Measurements from ENCODE around the gene EBI3. TPM values are rescaled to one million over a fixed set of nuclear protein-coding genes. Genes with fewer than 3 reads are reported as not detected.

Gene EBI3
- total and polyA plus RNA-seq, 2 of the 8 experiments (the other 6 are each of a cell fraction or from before 2014, with no cell fraction given) = 0.99 to 8.4 TPM

- Histone ChIP-seq H3K14ac (ENCODE audit: insufficient read length) (no peak overlapping the region), H2BK12ac (ENCODE audit: low read depth, low read length) (no peak overlapping the region), H4K91ac (replicated peaks; ENCODE audit: insufficient read length, low read length) (no peak overlapping the region), H3K23ac (ENCODE audit: insufficient read length) (no peak overlapping the region), H2BK15ac (ENCODE audit: low read length) (no peak overlapping the region), H2BK20ac (ENCODE audit: low read length) (no peak overlapping the region), H3K4me2 (ENCODE audit: insufficient read depth in 1 of 2, low read depth in 2 of 2, low read length in 2 of 2) (no peak overlapping the region), H3K79me2 (ENCODE audit: control insufficient read depth in 1 of 2, insufficient read depth in 2 of 2, low read length in 2 of 2) (no peaks in the 10 kb centered on the region), H4K8ac (ENCODE audit: extremely low read depth, insufficient read depth, low read length) (0 out of 2 replicates have a peak overlapping the region, but pooled peaks have one; percentile 31), H2BK120ac (replicated peaks; ENCODE audit: low read depth, low read length) (no peak overlapping the region), H3K4me1 (replicated peaks in 1 of 4; ENCODE audit: control insufficient read depth in 3 of 4, insufficient read depth in 4 of 4, low read length in 3 of 4) (no peaks in the 10 kb centered on the region; a peak in 1 of 7 replicates), H3K4ac (replicated peaks; ENCODE audit: insufficient read length, low read depth, low read length) (no peak overlapping the region), H2AK5ac (ENCODE audit: low read depth, low read length) (no peak overlapping the region), H4K20me1 (replicated peaks in 1 of 2; ENCODE audit: control insufficient read depth in 1 of 2, insufficient read depth in 2 of 2, low read length in 2 of 2) (no peaks in the 10 kb centered on the region), H3K56ac (replicated peaks; ENCODE audit: insufficient read length, low read depth, low read length) (no peak overlapping the region), H3K27ac (ENCODE audit: low read depth, low read length) (no peak overlapping the region), H3K23me2 (ENCODE audit: low read depth, low read length) (no peaks in the 10 kb centered on the region), H2AFZ (ENCODE audit: low read length) (no peak overlapping the region), H4K5ac (ENCODE audit: insufficient read length, low read depth, low read length) (no peak overlapping the region), H2BK5ac (ENCODE audit: low read depth, low read length) (no peak overlapping the region), H3K79me1 (ENCODE audit: low read depth, low read length) (no peaks in the 10 kb centered on the region), H3K36me3 (ENCODE audit: control insufficient read depth in 2 of 4, insufficient read depth in 4 of 4, low read length in 3 of 4) (no peaks in the 10 kb centered on the region), H3K18ac (ENCODE audit: extremely low read depth, low read length) (no peak overlapping the region), H3K4me3 (ENCODE audit: extremely low read depth in 1 of 4, insufficient read depth in 2 of 4, low read depth in 3 of 4, low read length in 4 of 4) (no peak overlapping the region), H3K9me3 (ENCODE audit: insufficient read depth in 2 of 2, low read depth in 1 of 2, low read length in 1 of 2) (no peaks in the 10 kb centered on the region), H3K9ac (replicated peaks in 1 of 4; ENCODE audit: extremely low read depth in 1 of 4, low read depth in 3 of 4, low read length in 3 of 4) (no peak overlapping the region), H3K27me3 (replicated peaks in 1 of 4; ENCODE audit: control insufficient read depth in 3 of 4, extremely low read depth in 1 of 4, insufficient read depth in 3 of 4, low read length in 3 of 4) (no peaks in the 10 kb centered on the region)
- FAIRE-seq (no peak), DNase-seq (ENCODE audit: low read depth in 1 of 2, low spot score in 2 of 2) (no peak)
- TF ChIP-seq TEAD4 (IDR thresholded peaks at IDR 0.05; ENCODE audit: low read depth, low read length) (no peak), TAF1 (IDR thresholded peaks at IDR 0.05; ENCODE audit: low read depth, low read length) (no peak), KDM1A (IDR thresholded peaks at IDR 0.05; ENCODE audit: borderline replicate concordance, low read length) (peak; percentile 33; the same call in 1 of the 2 replicates), CTCF (IDR thresholded peaks at IDR 0.05; ENCODE audit: control extremely low read depth in 1 of 3, insufficient read depth in 1 of 3, low read depth in 1 of 3, low read length in 3 of 3) (peak in 2 of 3 experiments; percentile 15 to 20; a peak in 2 of 4 replicates), RAD21 (IDR thresholded peaks at IDR 0.05 in 1 of 2, conservative IDR thresholded peaks at IDR 0.05 in 1 of 2; ENCODE audit: low read depth in 2 of 2, low read length in 2 of 2) (peak; percentile 17 to 40; a peak in 3 of 4 replicates)
- ChIA-PET POLR2A (ENCODE audit: partially characterized antibody) (interaction anchor here (0.9 to 1.9 kb wide), 3 partner anchors 10 to 221 kb away, joined by 3 to 7 read pairs (median 6); partner anchors contain the start of gene EEF2), CTCF (ENCODE audit: partially characterized antibody) (interaction anchor here (0.6 to 2.9 kb wide), 6 partner anchors 19 to 444 kb away, joined by 3 to 20 read pairs (median 4); partner anchors contain the start of gene MRPL54)
- WGBS, 2 experiments (ENCODE audit: extremely low coverage in 1 of 2, insufficient coverage in 1 of 2, insufficient read length in 1 of 2, insufficient replicate concordance in 2 of 2, low coverage in 1 of 2, low lambda C conversion rate in 2 of 2, missing lambda C conversion rate in 1 of 2) = 87% methylated on average over 10 of the region's 10 CpGs; no CpG with 5 or more reads in 1 of the 2 experiments
Observed at GRCh38 chr19:4206818-4207484, 22.4 kb upstream of the EBI3 start.

Data from H1 (cell line).